Measurements from ENCODE around the gene G0S2.

Gene G0S2

GRCh38 chr1:209674957-209675564 is at the start of gene G0S2:
Gene G0S2 (plus strand): TSS chr1:209675412. CDS start chr1:209675685, 273 bp downstream.
- peak; percentile 34 for DNase-seq (ENCODE audit: low read depth)

- DNase-seq (ENCODE audit: low read depth), result no peak
Observed at GRCh38 chr1:209625791-209626285, 49.4 kb upstream of the G0S2 start.

- DNase-seq (ENCODE audit: low read depth), result no peak
Observed at GRCh38 chr1:209626346-209627026, 48.7 kb upstream of the G0S2 start.

GRCh38 chr1:209627027-209627731 is 48.0 kb upstream of the G0S2 start:
- DNase-seq (ENCODE audit: low read depth), result no peak

- peak; percentile 53 for DNase-seq (ENCODE audit: low read depth)
Observed at GRCh38 chr1:209627732-209628196, 47.4 kb upstream of the G0S2 start.

GRCh38 chr1:209628618-209629299 is 46.5 kb upstream of the G0S2 start:
- no peak for DNase-seq (ENCODE audit: low read depth)

GRCh38 chr1:209629621-209630382 is 45.4 kb upstream of the G0S2 start:
- DNase-seq (ENCODE audit: low read depth), result no peak

GRCh38 chr1:209630383-209631225 is 44.6 kb upstream of the G0S2 start:
- DNase-seq (ENCODE audit: low read depth), result no peak

- peak; percentile 70 for DNase-seq (ENCODE audit: low read depth)
Observed at GRCh38 chr1:209633335-209633997, 41.7 kb upstream of the G0S2 start.

GRCh38 chr1:209634005-209634737 is 41.0 kb upstream of the G0S2 start:
- DNase-seq (ENCODE audit: low read depth), result no peak

GRCh38 chr1:209635850-209636249 is 39.4 kb upstream of the G0S2 start:
- DNase-seq (ENCODE audit: low read depth), result no peak

GRCh38 chr1:209641832-209642172 is 33.4 kb upstream of the G0S2 start:
- DNase-seq (ENCODE audit: low read depth), result no peak

GRCh38 chr1:209642816-209643215 is 32.4 kb upstream of the G0S2 start:
- no peak for DNase-seq (ENCODE audit: low read depth)

GRCh38 chr1:209643285-209644020 is 31.8 kb upstream of the G0S2 start:
- peak; percentile 42 for DNase-seq (ENCODE audit: low read depth)

GRCh38 chr1:209645574-209646452 is 29.4 kb upstream of the G0S2 start:
- DNase-seq (ENCODE audit: low read depth), result no peak

GRCh38 chr1:209646558-209646957 is 28.7 kb upstream of the G0S2 start:
- peak; percentile 79 for DNase-seq (ENCODE audit: low read depth)

GRCh38 chr1:209647156-209647555 is 28.1 kb upstream of the G0S2 start:
- no peak for DNase-seq (ENCODE audit: low read depth)

GRCh38 chr1:209648346-209648745 is 26.9 kb upstream of the G0S2 start:
- no peak for DNase-seq (ENCODE audit: low read depth)
